AML-193 (cell line): ENCODE measurements around the gene PKHD1.

ENCODE experiments used
- DNase-seq, 2 experiments: peaks; one replicate each; lab custom pipeline; 2025; lab: John Stamatoyannopoulos, UW

PKHD1 gene

DNA sequence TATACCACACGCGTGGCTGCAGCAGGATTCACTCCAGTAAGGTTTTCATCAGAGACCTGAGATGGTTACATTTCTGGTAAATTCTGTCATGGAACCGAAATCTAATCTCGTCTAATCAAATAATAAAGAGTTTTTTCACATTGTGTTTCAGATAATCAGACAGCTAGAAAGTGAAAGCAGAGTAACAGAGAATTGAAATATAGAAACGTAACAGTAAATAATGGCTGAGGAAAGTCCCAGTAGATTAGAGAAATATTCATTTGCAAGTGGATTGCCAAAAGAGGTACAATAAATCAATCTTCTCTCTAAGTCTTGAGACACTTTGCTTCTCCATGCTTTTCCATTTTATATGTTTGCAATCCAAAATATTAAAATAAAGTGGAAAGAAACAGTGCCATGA, 42.4 kb downstream of the PKHD1 start:
- no peak for DNase-seq

DNA sequence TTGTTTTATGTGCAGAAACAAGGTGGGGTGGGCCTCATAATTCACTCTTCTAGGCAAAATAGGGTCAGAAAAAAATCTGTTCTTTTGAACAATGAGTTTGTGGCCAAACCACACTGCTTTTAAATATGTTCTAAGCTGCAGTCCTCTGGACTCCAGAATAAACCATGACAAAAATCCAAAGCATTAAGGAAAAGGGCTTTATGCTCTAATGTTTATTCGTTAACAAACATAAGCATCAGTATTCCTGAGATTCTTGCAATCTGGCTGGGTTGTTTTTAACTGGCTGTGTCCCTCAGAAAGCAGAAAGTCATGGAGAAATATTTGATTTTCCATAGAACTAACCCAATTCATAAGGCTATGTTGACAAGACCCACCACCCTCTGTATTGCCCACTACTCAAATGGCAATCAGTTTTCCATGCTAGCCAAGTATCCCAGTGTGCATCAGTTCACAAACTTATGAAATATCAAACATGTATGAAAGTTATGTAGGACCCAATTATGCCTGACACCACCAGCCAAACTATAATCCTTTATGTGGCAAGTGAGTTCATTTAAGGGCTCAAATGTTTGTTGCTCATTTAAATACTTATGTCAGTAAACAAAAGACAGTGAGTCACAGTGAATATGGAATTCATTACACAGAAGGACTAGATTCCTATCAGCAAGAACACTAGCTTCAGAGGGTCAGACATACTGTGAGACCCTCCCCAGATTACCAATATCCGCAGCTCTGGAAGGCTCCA, 45.1 kb downstream of the PKHD1 start:
- DNase-seq: no peak

DNA sequence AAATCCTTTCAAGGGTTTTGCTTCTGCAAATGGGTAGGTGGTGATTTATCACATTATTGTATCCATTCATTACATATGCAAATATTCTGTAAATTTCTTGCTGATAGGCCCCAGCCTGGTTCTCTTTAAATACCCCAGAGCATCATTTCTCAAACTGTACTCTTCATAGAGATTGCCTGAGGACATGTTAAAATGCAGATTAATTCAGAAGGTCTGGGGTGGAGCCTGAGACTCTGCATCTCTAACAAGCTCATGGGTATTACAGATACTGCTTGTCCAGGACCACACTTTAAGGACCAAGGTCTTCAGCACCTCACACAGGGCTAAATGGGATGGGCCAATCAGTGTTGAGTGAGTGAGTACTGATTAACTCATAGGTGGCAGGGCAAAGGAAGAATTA, 46.3 kb downstream of the PKHD1 start:
- DNase-seq: no peak

DNA sequence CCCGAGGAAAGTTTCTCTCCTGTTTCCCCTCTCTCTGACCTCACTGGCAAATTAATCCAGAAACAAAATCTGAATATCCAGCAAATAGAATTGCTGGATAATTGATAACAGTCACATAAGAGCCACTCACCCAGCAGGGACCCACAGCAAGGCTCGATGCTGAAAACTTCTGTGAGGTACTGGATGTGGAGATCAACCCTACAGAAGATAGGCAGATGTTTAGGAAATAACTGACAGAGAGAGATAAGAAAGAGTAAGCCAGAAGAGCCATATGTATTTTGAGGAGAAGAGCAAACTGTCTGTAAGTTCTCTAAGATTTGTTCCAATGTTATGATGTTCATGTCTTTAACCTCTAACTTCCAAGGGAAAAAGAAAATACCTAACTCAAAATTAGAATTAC, 59.7 kb downstream of the PKHD1 start:
- no peak for DNase-seq

DNA sequence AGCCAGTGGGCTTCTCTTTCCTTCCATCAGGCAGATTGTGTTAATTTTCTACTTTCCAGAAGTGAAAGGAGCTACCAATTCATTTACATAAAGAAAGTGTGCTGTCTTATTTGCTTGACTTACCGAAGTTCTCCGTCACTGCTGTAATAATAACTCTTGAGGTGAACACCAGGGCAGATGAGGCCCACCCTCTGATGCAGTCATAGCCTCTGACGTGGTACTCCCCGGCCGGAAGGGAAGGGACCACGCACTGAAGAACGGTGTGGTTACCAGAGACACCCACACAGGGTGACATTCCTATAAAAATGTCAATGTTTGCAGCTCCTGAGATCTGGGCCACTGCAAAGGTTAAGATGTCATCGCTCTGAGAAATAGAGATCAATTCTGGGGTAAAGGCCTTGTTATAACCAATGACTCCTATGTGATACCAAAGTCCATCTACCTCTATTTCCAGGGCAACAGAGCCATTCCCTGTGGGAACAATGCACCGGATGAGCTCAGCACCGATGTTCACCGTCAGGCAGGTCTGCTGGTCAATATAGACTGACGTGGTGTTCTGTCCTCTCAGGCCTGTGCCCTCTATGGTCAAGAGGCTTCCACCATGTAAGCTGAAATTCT, 62.9 kb downstream of the PKHD1 start:
- DNase-seq: no peak

DNA sequence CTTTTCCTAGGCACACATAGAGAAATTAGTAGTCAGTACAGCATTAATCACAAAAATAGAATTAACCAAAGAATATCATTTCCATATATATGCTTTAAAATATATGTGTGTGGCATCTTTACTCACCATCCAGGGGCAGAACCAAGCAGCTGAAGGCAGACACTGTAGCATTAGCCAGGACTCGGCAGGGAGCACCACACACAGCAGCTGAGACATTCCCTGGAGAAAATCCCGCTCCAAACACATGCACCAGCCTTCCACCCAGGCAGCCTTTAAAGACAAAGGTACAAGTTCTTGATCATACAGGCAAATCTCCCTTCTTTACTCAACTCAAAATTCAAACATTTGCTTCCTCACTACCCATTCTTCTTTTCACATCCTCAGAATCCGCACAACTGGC, 64.7 kb downstream of the PKHD1 start:
- DNase-seq: no peak

DNA sequence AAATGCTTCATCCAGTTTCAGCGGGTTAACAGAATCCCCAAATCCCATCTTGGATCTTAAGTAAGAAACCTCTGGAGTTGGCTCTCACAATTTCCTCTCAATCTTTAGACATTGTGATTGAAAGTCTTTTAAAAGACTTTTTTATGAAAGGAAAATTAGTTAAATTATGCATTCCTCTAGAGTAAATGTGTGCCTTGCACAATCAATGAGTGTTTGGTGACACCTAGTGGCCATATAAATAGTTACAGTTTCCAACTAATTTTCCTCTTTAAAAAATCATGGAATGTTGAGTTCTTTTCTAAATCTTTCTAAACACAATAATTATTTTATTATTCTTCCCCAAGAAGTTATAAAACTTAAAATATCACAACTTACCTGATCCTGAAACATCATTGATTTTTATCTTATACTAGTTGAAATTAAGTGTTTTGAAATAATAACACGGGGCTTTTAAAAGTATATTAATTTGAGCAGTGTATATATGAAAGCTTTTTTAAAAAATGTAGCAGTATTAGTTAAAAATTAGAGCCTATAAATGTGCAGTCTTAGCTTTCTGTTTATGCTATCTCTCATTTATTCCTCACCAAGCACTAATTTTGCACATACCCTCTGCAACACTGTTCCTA, 66.4 kb downstream of the PKHD1 start:
- DNase-seq: peak; percentile 14 to 43

DNA sequence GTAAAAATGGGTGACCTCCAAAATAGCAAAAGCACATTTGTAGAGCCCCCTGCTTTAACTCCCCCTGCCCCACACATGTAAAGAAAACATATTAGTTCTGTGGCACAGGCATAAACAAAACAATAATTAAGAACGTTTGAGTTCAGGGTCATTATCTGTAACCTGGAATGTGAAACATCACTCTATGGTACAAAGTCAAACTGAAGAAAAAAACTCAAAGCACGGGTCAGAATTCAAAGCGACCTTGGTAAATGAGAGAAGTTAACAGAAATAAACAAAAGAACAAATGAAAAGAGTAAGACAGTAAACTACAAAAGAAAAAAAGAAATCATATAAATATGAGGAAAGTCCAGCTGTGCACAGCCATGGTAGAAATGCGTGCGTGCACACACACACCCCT, 67.5 kb downstream of the PKHD1 start:
- no peak for DNase-seq

DNA sequence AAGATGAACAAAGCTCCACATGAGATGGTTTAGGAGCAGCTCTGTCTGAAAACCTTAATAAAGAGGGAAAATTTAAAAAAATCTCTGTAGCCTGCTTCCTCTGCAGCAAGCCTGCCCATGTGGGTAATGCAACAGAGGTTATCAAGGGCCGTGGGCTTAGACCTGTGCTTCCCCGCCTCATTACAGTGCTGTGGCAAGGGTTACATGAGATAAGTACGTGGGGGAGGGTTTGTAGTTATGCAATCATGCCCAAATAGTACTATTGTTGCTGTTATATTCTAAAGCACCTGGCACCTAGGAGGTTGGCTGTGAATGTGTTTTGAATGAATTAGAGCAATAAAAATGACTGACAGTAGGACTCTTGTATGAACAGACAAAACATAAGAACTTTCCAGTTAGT, 68.3 kb downstream of the PKHD1 start:
- no peak for DNase-seq

DNA sequence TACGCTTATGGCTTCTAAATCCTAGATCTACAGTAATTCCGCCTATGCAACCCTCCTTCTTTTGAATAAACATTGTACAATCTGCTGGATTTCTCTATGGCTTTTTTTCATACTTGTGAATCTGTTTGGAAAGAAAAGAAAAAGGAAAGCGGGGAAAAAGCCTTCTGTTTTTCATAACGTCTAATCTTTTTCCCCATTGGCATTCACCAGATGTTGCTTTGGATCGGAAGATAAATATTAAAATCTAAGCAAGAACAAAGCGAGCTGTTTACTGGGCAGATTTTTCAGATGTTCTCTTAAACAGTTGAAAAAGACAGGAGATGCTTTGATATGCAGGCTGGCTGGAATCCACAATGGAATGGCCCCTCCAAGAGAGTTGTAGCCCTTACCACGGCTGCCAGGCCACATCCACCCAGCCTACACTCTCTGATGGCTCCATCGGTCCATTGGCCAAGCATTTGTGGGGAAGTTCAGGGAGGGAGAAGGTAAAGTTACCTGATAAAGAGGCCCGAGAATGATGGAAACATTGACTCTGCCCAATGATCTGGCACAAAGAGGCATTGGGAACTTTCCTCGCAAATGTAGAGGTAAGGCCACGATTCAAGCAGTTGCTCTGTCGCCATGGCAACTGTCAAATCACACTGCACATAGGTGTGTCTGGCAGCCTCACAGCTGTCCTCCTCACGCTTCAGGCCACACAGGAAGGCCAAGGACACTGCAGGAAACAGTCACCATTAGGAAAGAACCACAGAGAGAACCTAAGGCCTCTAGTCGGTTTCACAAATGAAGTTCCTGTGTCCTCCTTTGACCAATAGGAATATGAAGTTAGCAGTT, 70.3 kb downstream of the PKHD1 start:
- DNase-seq: no peak

DNA sequence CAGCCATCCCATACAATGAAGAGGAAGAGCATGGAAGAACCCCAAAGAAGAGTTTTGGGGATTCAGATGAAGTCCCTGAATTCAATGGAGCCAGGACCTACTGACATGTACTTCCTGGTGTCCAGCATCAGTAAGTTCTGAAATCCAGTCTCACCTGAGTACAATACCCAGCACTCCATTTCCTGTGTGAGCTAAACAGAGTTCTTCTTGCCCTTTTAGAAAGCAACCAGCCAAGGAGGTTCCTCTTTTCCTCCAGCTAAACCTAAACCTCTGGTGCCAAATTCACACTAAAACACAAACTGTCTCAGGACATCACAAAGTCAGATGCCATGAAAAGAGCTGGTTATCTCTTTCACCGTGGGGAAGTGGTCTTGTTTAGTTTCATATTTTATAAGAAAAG, 71.5 kb downstream of the PKHD1 start:
- no peak for DNase-seq

DNA sequence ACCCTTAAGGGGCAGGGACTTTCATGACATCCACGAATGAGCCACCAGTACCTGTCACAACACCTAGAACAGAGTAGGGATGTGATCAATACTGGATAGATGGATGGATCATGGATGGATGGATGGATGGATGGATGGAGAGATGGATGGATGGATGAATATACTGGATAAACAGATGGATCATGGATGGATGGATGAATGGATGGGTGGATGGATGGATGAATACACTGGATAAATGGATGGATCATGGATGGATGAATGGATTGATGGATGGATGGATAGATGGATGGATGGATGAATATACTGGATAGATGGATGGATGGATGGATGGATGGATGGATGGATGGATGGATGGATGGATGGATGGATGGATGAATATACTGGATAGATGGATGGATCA, 73.0 kb downstream of the PKHD1 start:
- no peak for DNase-seq

DNA sequence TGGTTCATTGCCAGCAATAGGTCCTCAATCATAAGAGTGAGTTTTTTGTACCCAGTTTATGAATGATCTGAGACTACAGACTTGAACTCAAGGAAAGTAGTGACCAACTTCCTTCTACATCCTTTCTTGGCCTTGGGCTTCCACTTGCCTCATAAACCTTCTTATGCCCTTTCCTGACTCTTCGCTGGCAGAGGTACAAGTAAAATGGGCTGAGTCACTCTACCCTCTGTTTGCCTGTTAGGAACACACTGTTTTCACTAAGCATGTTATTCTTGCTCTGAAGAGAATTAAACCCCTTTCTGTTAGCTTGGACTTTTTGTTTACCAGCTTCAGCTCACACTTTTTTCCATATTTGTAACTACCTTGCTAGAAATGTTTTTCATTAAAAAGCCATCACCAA, 74.4 kb downstream of the PKHD1 start:
- no peak for DNase-seq

DNA sequence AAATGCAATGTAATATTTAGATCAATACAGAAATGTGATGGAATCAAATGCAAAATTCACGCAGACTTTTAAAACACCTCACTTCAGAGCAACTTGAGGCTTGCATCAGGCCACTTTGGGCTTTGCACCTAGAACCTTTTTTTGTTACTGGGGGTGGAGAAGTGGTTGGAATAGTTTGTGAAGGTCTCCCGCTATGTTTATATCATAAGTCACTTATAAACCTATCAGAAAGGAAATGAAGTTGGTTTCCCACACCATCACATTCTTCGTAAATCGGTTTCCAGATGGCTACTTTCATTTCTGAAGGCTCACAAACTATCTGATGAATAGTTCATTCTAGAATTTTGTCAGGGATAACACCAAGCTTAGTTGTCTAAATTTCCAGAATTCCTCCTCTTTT, 74.8 kb downstream of the PKHD1 start:
- no peak for DNase-seq

DNA sequence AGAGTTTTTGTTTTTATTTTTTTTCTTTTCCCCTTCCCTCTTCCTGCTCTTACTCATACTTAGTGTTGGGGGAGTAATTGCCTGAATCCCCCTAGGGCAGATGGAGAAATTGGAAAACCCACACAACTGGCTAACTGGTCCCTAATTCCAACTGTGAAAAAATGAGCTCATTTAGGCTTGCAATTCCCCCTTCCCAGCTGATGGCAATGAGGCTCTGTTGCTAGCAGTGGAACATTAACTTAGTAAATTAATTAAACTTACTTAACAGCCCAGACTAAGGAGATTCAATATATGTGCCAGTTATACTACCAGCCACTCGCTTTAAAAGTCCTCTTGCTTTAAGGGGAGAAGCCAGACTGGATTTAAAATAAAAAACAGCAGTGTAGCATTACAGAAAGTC, 76.6 kb downstream of the PKHD1 start:
- DNase-seq: no peak

DNA sequence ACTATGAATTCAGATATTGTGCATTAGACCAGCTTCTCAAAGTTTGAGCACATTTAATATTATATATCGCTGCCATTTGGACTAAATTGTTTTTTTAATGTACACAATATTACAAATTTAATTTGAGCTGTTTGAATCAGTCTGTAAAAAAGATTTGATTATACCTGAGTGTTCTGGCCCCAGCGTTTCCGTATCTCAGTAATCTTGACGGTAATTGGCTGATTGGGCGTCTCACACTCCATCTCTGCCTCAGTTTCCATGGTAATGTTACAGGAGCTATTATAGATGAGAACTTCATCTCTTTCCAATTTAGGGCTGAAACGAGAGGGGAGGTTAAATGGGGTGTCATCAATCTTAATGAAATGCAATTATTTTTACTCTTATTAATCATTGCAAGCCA, 77.3 kb downstream of the PKHD1 start:
- DNase-seq: no peak

DNA sequence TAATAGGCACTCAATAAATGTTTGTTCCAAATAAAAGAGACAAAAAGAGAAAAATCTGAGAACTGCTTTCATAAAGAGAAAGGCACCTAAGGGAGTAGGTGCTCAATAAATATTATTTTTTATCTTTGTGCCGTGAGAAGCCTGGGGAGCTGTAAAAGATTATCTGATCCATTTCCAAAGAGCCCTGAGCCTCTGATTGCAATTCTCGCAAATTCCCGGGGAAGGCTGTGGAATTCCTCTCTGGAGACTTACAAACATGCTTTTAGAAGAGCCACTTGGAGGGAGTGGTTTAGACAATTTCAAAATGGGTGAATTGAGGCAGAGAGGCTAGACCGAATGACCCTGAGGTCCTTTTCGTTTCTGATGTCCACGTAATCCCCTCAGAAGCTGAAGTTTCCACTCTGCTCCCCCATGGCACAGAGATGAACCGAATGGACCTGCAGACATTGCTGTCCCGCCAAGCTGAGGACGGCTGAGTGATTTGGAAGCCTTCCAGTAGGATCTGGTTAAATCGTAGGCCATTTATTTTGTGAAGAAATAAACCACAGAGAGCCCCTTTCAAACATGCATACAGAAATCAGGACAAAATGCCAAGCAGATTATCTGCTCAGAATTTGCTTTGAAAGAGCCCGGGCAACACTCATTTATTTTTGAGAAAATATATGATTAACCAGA, 77.8 kb downstream of the PKHD1 start:
- DNase-seq: no peak

DNA sequence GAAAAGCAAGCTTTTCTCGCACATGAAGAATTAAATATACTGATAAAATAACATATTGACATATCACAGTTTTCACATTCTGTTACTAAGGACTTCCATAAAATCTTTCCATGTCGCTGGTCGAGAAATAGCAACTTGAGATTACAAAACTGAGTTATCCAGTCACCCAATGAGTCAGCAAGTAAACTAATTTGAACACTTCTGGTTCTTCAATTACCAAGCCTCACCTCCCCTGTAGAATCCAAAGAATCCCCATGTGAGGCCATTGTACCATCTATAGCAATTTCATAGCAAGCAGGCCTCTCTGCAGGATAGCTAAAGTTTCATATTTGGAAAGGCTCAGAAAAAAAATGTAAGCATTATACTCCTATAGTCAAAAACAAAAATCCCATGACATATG, 87.3 kb downstream of the PKHD1 start:
- DNase-seq: no peak

DNA sequence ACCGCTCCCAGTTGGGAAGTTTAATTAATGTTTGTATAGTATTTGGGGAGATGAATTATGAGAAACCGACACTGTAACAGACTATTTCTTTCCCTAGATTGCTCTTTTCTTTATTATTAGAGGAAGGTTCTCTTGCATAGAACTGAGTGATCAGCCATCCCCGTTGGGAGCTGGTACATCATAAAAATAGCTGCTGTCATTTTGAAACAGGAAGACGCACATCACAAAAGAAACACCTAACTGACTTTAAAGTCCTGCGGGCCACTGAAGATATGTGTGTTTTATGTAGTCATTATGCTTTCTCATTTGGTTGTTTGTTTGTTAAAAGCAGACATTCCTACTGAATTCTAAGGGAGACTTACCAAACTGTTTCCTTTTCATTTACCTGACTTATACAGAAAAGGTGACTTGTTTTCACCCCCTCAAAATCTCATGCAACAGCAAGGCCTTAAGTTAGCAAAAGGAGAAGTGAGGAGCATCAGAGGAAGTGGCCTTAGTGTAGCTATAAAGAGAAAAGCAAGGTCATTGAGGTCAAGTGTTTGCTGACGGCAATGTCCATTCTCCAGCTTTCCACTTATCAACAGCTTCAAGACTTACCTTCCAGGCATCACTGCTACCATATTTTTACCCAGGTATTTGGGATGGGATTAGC, 91.0 kb downstream of the PKHD1 start:
- no peak for DNase-seq

DNA sequence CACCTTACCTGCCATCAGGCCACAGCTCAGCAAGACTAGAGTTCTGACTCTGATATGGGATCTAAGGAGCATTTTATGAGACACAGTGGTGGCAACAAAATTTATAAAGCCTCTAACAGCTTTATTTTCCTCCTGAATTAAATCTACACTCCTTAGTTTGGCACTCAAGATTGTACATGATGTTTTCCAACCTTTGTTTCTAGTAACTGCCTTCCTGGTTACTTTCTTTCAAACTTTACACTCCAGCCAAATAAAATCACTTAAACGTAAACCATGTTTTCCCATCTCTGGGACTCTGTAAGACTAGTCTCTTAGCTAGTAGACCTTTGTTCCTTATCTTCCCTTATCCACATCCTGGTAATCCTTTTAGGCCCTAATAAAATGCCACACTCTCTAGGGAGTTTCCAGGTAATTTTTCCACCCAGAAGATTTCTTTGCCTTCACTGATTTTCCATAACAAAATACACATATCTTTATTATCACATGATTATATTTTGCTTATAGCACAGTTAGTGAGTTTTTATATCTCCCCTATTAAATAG, 92.1 kb downstream of the PKHD1 start:
- DNase-seq: no peak

DNA sequence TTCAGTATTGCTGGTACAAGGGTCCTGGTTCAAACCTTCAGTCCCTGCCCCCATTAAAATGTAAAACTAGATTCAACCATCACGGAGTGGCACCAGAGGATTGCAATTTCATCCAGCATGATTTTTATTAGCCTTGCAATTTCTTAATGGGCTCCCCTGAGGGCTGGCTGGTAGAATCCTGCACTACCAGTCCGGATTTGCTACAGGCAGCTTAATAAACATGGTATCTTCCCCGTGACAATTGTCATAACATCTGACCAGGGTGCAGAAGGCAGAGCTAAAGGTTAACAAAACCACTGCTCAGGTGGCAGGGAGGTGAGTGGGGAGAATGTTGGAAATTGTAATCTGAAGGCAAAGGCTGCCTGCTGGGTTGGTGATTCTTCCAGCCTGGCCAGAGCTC, 94.5 kb downstream of the PKHD1 start:
- DNase-seq: no peak
